Suprapubic skin (tissue), 4 donors: Measurements from ENCODE around the gene AUTS2. TPM values are rescaled to one million over a fixed set of nuclear protein-coding genes. Genes with fewer than 3 reads are reported as not detected.

Experiments used
- DNase-seq, 2 donors: peaks; one replicate each; pipeline ENCODE4 v3.0.0-alpha.2; 2019; ENCODE audit warnings: low spot score in 2 of 2
- H3K27ac ChIP-seq: fragments of 200-600 bp; sonication (generic); one replicate; pipeline ENCODE4 v1.5.1; 2019
- H3K27me3 ChIP-seq: fragments of 200-600 bp; sonication (generic); one replicate; pipeline ENCODE4 v1.5.1; 2019
- H3K36me3 ChIP-seq: fragments of 200-600 bp; sonication (generic); one replicate; pipeline ENCODE4 v1.5.1; 2019
- H3K4me1 ChIP-seq: fragments of 200-600 bp; sonication (generic); one replicate; pipeline ENCODE4 v1.5.1; 2019
- H3K4me3 ChIP-seq: fragments of 200-600 bp; sonication (generic); one replicate; pipeline ENCODE4 v1.5.1; 2019; ENCODE audit warnings: mild to moderate bottlenecking
- H3K9me3 ChIP-seq: fragments of 200-600 bp; sonication (generic); one replicate; pipeline ENCODE4 v1.5.1; 2019
- EP300 ChIP-seq: sonication (generic); formaldehyde crosslinking; IDR thresholded peaks from one replicate; pipeline ENCODE4 v1.6.1; 2017; ENCODE audit warnings: antibody characterized with exemption
- POLR2A ChIP-seq, 2 donors: fragments of 450-650 bp; IDR thresholded peaks; one replicate each; pipeline ENCODE4 v1.6.1; 2017; ENCODE audit warnings: antibody characterized with exemption in 2 of 2, mild to moderate bottlenecking in 2 of 2, moderate library complexity in 2 of 2
- POLR2AphosphoS5 ChIP-seq, 3 donors: sonication (generic); formaldehyde crosslinking; IDR thresholded peaks; one replicate each; pipeline ENCODE4 v1.6.1; 2017; ENCODE audit warnings: antibody characterized with exemption in 3 of 3
- WGBS: methylation state at CpG from one replicate; pipeline ENCODE4 v1.1.5; 2018; 5-methylcytosine and 5-hydroxymethylcytosine counted together
- total RNA-seq, 4 donors: library from RNA; depleted of rRNA; stranded (reverse); fragments of >200 nt; gene quantifications; one replicate each; pipeline ENCODE4 v1.1.0, GENCODE V29; 2016
- TF ChIP-seq, protein P1 (sequence below), 2 donors: fragments of 200-600 bp in 1 of 2; fragments of 450-650 bp in 1 of 2; sonication (generic) in 1 of 2; IDR thresholded peaks; one replicate each; pipeline ENCODE4 v1.5.1; 2016 to 2019; ENCODE audit warnings: antibody characterized with exemption in 2 of 2, mild to moderate bottlenecking in 1 of 2, moderate library complexity in 1 of 2

AUTS2 gene
- total RNA-seq, 4 donors from 2014 or later, result 31.0 to 102 (median 56.4) TPM

DNA sequence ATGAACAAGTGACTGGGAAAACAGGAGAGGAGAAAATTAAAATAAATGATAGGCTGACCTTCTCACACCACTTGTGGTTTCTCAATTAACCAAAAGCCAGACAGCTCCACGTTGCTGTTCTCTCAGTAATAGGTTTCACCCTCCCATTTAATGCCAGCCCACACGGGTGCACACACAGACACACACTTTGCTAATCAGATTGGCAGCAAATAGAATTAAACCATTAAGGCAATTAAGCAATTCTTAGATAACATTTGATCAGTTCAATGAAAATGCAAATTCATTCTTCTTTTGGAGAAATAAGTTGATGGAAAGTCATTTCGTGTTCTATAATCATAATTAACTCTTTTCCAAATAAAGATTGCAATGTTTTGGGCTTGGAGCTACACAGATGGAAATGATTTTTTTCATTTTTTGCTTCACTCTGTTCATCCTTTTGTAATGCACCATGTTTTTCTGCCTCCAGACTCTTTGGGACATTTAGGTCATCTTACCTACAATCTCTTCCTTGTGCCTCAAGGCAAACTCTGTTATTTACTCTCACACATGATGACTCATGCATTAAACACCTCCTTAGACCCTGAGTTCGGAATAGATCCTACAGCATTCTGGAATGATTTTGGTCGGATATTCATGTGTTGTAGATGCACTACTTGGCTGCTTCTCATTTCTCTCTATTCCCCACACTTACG is 700.7 kb downstream of the AUTS2 start:
- Histone ChIP-seq H3K9me3 (no peaks in the 10 kb centered on the region), H3K4me3 (no peak overlapping the region), H3K27me3 (no peaks in the 10 kb centered on the region), H3K27ac (no peak overlapping the region), H3K36me3 (no peaks in the 10 kb centered on the region), H3K4me1 (no peaks in the 10 kb centered on the region)
- no peak for DNase-seq
- TF ChIP-seq, protein P1, sequence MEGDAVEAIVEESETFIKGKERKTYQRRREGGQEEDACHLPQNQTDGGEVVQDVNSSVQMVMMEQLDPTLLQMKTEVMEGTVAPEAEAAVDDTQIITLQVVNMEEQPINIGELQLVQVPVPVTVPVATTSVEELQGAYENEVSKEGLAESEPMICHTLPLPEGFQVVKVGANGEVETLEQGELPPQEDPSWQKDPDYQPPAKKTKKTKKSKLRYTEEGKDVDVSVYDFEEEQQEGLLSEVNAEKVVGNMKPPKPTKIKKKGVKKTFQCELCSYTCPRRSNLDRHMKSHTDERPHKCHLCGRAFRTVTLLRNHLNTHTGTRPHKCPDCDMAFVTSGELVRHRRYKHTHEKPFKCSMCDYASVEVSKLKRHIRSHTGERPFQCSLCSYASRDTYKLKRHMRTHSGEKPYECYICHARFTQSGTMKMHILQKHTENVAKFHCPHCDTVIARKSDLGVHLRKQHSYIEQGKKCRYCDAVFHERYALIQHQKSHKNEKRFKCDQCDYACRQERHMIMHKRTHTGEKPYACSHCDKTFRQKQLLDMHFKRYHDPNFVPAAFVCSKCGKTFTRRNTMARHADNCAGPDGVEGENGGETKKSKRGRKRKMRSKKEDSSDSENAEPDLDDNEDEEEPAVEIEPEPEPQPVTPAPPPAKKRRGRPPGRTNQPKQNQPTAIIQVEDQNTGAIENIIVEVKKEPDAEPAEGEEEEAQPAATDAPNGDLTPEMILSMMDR (IDR thresholded peaks at IDR 0.05), result no peak
- TF ChIP-seq POLR2A (IDR thresholded peaks at IDR 0.05), result no peak
- no peak for TF ChIP-seq EP300
- TF ChIP-seq POLR2AphosphoS5 (IDR thresholded peaks at IDR 0.05), result no peak
- 57% methylated on average over 6 of the region's 6 CpGs for WGBS

DNA sequence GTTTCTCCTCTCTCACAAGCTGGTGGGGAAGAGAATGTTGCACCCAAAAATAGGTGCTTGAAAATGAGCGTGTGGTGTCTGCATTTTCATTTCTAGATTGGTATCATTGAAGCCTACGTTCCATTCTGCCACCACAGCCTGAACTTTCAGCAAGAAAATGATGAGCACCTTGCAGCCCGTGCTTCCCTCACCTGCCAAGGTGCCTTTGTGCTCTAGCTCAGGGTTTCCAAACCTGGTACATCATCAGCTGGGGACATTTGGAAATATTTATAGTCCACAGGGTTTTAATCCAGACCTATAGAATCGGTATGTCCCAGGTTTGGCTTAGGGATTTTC is 701.2 kb downstream of the AUTS2 start:
- Histone ChIP-seq H3K36me3 (no peaks in the 10 kb centered on the region), H3K9me3 (no peaks in the 10 kb centered on the region), H3K27ac (no peak overlapping the region), H3K27me3 (no peaks in the 10 kb centered on the region), H3K4me1 (no peaks in the 10 kb centered on the region), H3K4me3 (no peak overlapping the region)
- TF ChIP-seq EP300 (no peak), POLR2AphosphoS5 (IDR thresholded peaks at IDR 0.05) (no peak), POLR2A (IDR thresholded peaks at IDR 0.05) (no peak)
- TF ChIP-seq, protein P1 (IDR thresholded peaks at IDR 0.05), result no peak
- WGBS, result 75% methylated on average over 4 of the region's 4 CpGs
- DNase-seq, result no peak

DNA sequence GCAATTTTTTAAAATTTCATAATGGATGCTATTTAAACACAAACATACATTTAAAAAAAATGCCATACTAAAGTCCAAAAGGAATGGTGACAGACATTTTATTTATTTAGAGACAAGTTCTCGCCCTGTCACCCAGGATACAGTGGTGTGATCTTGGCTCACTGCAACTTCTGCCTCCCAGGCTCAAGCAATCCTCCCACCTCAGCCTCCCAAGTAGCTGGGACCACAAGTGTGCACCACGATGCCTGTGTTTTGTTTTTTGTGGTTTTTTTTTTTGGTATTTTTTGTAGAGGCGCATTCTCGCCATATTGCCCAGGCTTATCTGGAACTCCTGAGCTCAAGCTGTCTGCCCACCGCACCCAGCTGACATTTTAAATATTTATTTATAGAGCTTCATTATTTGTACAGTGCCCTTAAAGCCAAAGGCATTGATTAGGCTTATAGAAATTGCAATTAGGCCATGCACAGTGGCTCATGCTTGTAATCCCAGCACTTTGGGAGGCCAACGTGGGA is 703.5 kb downstream of the AUTS2 start:
- 89% methylated on average over 6 of the region's 6 CpGs for WGBS
- no peaks in the 10 kb centered on the region for H3K36me3 ChIP-seq
- H3K27ac ChIP-seq, result no peak overlapping the region
- TF ChIP-seq, protein P1 (IDR thresholded peaks at IDR 0.05), result no peak
- TF ChIP-seq POLR2A (IDR thresholded peaks at IDR 0.05) (no peak), EP300 (no peak), POLR2AphosphoS5 (IDR thresholded peaks at IDR 0.05) (no peak)
- H3K9me3 ChIP-seq, result no peaks in the 10 kb centered on the region
- H3K4me1 ChIP-seq, result no peaks in the 10 kb centered on the region
- H3K4me3 ChIP-seq, result no peak overlapping the region
- H3K27me3 ChIP-seq, result no peaks in the 10 kb centered on the region
- DNase-seq, result no peak

DNA sequence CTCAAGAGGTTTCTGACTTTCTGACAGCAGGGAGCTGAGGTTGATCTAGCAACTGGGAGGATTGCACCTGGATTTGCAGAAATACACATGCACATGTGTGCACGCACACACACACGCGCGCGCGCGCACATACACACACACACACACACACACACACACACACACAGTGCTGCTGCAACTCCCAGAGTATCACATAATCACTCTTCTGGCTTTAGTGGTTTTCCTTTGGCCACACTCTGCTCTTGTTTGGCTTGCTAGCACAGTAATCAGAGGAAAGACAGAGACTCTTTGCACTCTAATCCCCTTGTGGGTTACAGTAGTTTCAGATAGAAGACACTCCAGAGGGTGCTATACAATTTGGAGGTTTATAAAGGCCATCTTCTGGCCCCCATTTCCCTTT is 705.0 kb downstream of the AUTS2 start:
- no peak for DNase-seq
- no peaks in the 10 kb centered on the region for H3K4me1 ChIP-seq
- 96% methylated on average over 7 of the region's 7 CpGs for WGBS
- no peak for TF ChIP-seq POLR2AphosphoS5 (IDR thresholded peaks at IDR 0.05)
- no peak for TF ChIP-seq EP300
- TF ChIP-seq POLR2A (IDR thresholded peaks at IDR 0.05), result no peak
- TF ChIP-seq, protein P1 (IDR thresholded peaks at IDR 0.05), result no peak
- no peaks in the 10 kb centered on the region for H3K36me3 ChIP-seq
- no peaks in the 10 kb centered on the region for H3K9me3 ChIP-seq
- no peaks in the 10 kb centered on the region for H3K27me3 ChIP-seq
- no peak overlapping the region for H3K4me3 ChIP-seq
- H3K27ac ChIP-seq, result no peak overlapping the region

DNA sequence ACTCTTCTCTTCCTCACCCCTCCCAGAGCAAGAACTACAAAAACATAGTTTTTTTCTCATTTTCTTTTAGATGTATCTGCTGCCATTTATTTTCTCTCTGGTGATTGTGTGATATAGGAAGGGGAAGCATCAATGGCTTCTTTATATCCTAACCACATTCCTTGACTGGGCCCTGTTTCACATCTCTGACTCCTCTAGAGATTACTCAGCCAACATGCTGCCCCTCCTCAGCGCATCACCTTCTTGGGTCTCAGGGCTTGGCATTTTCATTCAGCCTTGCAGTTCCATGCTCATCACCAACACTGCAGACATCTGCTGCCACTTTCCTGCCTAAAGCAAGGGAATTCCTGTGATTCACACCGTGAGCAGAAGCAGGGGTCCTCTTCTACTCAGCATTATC is 705.5 kb downstream of the AUTS2 start:
- Histone ChIP-seq H3K4me3 (no peak overlapping the region), H3K27ac (no peak overlapping the region), H3K36me3 (no peaks in the 10 kb centered on the region), H3K9me3 (no peaks in the 10 kb centered on the region), H3K4me1 (no peaks in the 10 kb centered on the region), H3K27me3 (no peaks in the 10 kb centered on the region)
- TF ChIP-seq POLR2A (IDR thresholded peaks at IDR 0.05) (no peak), EP300 (no peak), POLR2AphosphoS5 (IDR thresholded peaks at IDR 0.05) (no peak)
- TF ChIP-seq, protein P1 (IDR thresholded peaks at IDR 0.05), result no peak
- DNase-seq, result no peak
- WGBS, result 98% methylated on average over 2 of the region's 2 CpGs
